H9 (cell line): ENCODE data around the gene ERAP2. TPM values are rescaled to one million over a fixed set of nuclear protein-coding genes. Genes with fewer than 3 reads are reported as not detected.

Source experiments
- DNase-seq: peaks from one replicate; pipeline ENCODE4 v3.0.0-alpha.2; 2017
- H2AFZ ChIP-seq: one replicate; pipeline ENCODE4 v1.6.1; 2013; ENCODE audit warnings: mild to moderate bottlenecking, low read length, control low read depth, moderate library complexity
- H2AK5ac ChIP-seq: 2 replicates; pipeline ENCODE4 v1.6.1; 2013; ENCODE audit warnings: low read length, control low read depth, mixed read lengths; ENCODE audit not compliant: insufficient read length
- H2BK120ac ChIP-seq: one replicate; pipeline ENCODE4 v1.6.1; 2013; ENCODE audit warnings: low read depth, mild to moderate bottlenecking, low read length, control low read depth, inconsistent platforms; ENCODE audit not compliant: poor library complexity, severe bottlenecking
- H2BK12ac ChIP-seq: 2 replicates; pipeline ENCODE4 v1.6.1; 2013; ENCODE audit warnings: low read length, control low read depth, mixed read lengths, low read depth; ENCODE audit not compliant: insufficient read length
- H2BK15ac ChIP-seq: 2 replicates; pipeline ENCODE4 v1.6.1; 2013; ENCODE audit warnings: low read depth, low read length, control low read depth
- H2BK20ac ChIP-seq: one replicate; pipeline ENCODE4 v1.6.1; 2013; ENCODE audit warnings: low read depth, mild to moderate bottlenecking, low read length, control low read depth, inconsistent platforms; ENCODE audit not compliant: poor library complexity, severe bottlenecking
- H2BK5ac ChIP-seq: 2 replicates; pipeline ENCODE4 v1.6.1; 2013; ENCODE audit warnings: low read length, control low read depth, mixed read lengths; ENCODE audit not compliant: insufficient read length
- H3K14ac ChIP-seq: 2 replicates; pipeline ENCODE4 v1.6.1; 2013; ENCODE audit warnings: low read length, control low read depth; ENCODE audit not compliant: insufficient read depth
- H3K18ac ChIP-seq: 2 replicates; pipeline ENCODE4 v1.6.1; 2013; ENCODE audit warnings: low read depth, mild to moderate bottlenecking, mixed read lengths, low read length, control low read depth; ENCODE audit not compliant: insufficient read length
- H3K23ac ChIP-seq: 2 replicates; pipeline ENCODE4 v1.6.1; 2013; ENCODE audit warnings: low read length, control low read depth, mixed read lengths, low read depth; ENCODE audit not compliant: insufficient read length
- H3K23me2 ChIP-seq: 2 replicates; pipeline ENCODE4 v1.6.1; 2013; ENCODE audit warnings: low read depth, mild to moderate bottlenecking, mixed read lengths, low read length, control low read depth; ENCODE audit not compliant: insufficient read length, poor library complexity, severe bottlenecking
- H3K27ac ChIP-seq: 2 replicates; pipeline ENCODE4 v1.5.1; 2013; ENCODE audit warnings: low read length, control low read depth, mixed read lengths, low read depth; ENCODE audit not compliant: insufficient read length
- H3K27me3 ChIP-seq: 2 replicates; pipeline ENCODE4 v1.6.1; 2013; ENCODE audit warnings: low read length, control low read depth, inconsistent platforms; ENCODE audit not compliant: insufficient read depth
- H3K4ac ChIP-seq: 2 replicates; pipeline ENCODE4 v1.6.1; 2013; ENCODE audit warnings: low read depth, mild to moderate bottlenecking, control low read depth, inconsistent platforms, low read length, moderate library complexity
- H3K4me1 ChIP-seq: 2 replicates; pipeline ENCODE4 v1.6.1; 2013; ENCODE audit warnings: low read length, control low read depth, inconsistent platforms; ENCODE audit not compliant: insufficient read depth
- H3K4me2 ChIP-seq: 2 replicates; pipeline ENCODE4 v1.6.1; 2013; ENCODE audit warnings: low read length, control low read depth, mixed read lengths; ENCODE audit not compliant: insufficient read length, insufficient read depth
- H3K56ac ChIP-seq: 2 replicates; pipeline ENCODE4 v1.6.1; 2013; ENCODE audit warnings: low read depth, mild to moderate bottlenecking, mixed read lengths, low read length, control low read depth; ENCODE audit not compliant: insufficient read length
- H3K79me1 ChIP-seq: 2 replicates; pipeline ENCODE4 v1.6.1; 2013; ENCODE audit warnings: low read depth, mild to moderate bottlenecking, moderate library complexity, low read length, control low read depth, inconsistent platforms; ENCODE audit not compliant: insufficient read depth, poor library complexity, severe bottlenecking
- H3K79me2 ChIP-seq: 2 replicates; pipeline ENCODE4 v1.6.1; 2013; ENCODE audit warnings: low read length, control low read depth, inconsistent platforms; ENCODE audit not compliant: insufficient read depth
- H3K9ac ChIP-seq: 2 replicates; pipeline ENCODE4 v1.6.1; 2013; ENCODE audit warnings: low read length, control low read depth, mixed read lengths; ENCODE audit not compliant: insufficient read length; ENCODE audit errors: extremely low read depth
- H3K9me3 ChIP-seq: one replicate; pipeline ENCODE4 v1.6.1; 2013; ENCODE audit warnings: low read depth, low read length, inconsistent platforms; ENCODE audit not compliant: control insufficient read depth
- H3T11ph ChIP-seq: one replicate; pipeline ENCODE4 v1.6.1; 2013; ENCODE audit warnings: mild to moderate bottlenecking, low read length, control low read depth, inconsistent platforms
- H4K20me1 ChIP-seq: one replicate; pipeline ENCODE4 v1.6.1; 2013; ENCODE audit not compliant: control insufficient read depth, insufficient read length, insufficient read depth
- H4K5ac ChIP-seq: 2 replicates; pipeline ENCODE4 v1.6.1; 2013; ENCODE audit warnings: low read depth, mild to moderate bottlenecking, mixed read lengths, low read length, control low read depth; ENCODE audit not compliant: insufficient read length
- H4K8ac ChIP-seq: replicated peaks from 2 replicates; pipeline ENCODE4 v1.6.1; 2013; ENCODE audit warnings: low read length, control low read depth, mixed read lengths, low read depth; ENCODE audit not compliant: insufficient read length
- H4K91ac ChIP-seq: 2 replicates; pipeline ENCODE4 v1.6.1; 2013; ENCODE audit warnings: low read depth, mild to moderate bottlenecking, moderate library complexity, mixed read lengths, low read length, control low read depth; ENCODE audit not compliant: insufficient read length
- H3K27ac Mint-ChIP-seq, 3 experiments: 2 replicates in 2 of 3; 3 replicates in 1 of 3; pipeline ENCODE4 v1.8.0; 2020 to 2021; ENCODE audit warnings: mixed read lengths in 3 of 3, mild to moderate bottlenecking in 1 of 3, moderate library complexity in 1 of 3
- H3K27me3 Mint-ChIP-seq: 2 replicates; pipeline ENCODE4 v1.8.0; 2021; ENCODE audit warnings: low read depth, mild to moderate bottlenecking, moderate library complexity, mixed read lengths
- H3K36me3 Mint-ChIP-seq, 3 experiments: 2 replicates in 2 of 3; 3 replicates in 1 of 3; pipeline ENCODE4 v1.8.0; 2020 to 2021; ENCODE audit warnings: low read depth in 3 of 3, mixed read lengths in 3 of 3; ENCODE audit not compliant: insufficient read depth in 1 of 3
- H3K4me1 Mint-ChIP-seq, 2 experiments: 2 replicates each; pipeline ENCODE4 v1.8.0; 2020; ENCODE audit warnings: mixed read lengths in 2 of 2
- H3K4me3 Mint-ChIP-seq, 2 experiments: 2 replicates in 1 of 2; 3 replicates in 1 of 2; pipeline ENCODE4 v1.8.0; 2020 to 2021; ENCODE audit warnings: mild to moderate bottlenecking in 2 of 2, mixed read lengths in 2 of 2, moderate library complexity in 1 of 2
- H3K9me3 Mint-ChIP-seq, 2 experiments: 2 replicates in 1 of 2; 3 replicates in 1 of 2; pipeline ENCODE4 v1.8.0; 2020; ENCODE audit warnings: mild to moderate bottlenecking in 2 of 2, mixed read lengths in 2 of 2, moderate library complexity in 1 of 2
- WGBS: extraction: QIAGEN DNeasy Blood & Tissue Kit; methylation state at CpG from one replicate; pipeline ENCODE4 v1.1.7; 2013; ENCODE audit warnings: missing lambda C conversion rate, low lambda C conversion rate, mixed read lengths; ENCODE audit not compliant: insufficient read length; ENCODE audit errors: extremely low coverage; 5-methylcytosine and 5-hydroxymethylcytosine counted together
- total RNA-seq: library from RNA; stranded (reverse); gene quantifications from 2 replicates; pipeline ENCODE4 v1.2.1, GENCODE V29; 2021
- TF ChIP-seq, protein P1 (sequence below): fragments of 200-600 bp; sonication (generic); conservative IDR thresholded peaks from 3 replicates; pipeline ENCODE4 v1.8.0; 2021; ENCODE audit warnings: antibody characterized with exemption, mild to moderate bottlenecking

The ERAP2 gene
- total RNA-seq, 1 experiment from 2014 or later: 0.09 TPM

DNA sequence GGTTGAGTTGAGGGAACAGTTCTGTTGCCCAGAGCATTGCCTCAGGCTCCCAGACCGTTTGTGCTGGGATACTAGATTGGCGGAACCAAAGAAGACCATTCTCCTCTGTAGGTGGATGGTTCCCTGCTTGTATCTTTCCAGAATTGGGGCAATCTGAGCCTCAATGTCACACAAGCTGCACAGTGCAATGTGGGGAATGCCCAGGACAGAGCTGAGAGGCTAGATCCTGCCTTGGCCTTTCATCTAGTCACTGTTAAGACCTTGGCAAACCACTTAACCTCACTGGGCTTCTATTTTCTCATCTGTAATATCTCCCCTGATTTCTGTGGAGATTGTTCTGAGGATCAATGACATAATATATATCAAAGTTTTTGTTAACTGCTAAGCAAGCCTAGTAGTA is 16.9 kb upstream of the ERAP2 start:
- H2BK12ac ChIP-seq: no peak overlapping the region
- no peaks in the 10 kb centered on the region for H3K23me2 ChIP-seq
- Mint-ChIP-seq H3K27ac (no peak overlapping the region), H3K4me3 (no peak overlapping the region), H3K4me1 (no peaks in the 10 kb centered on the region), H3K9me3 (no peaks in the 10 kb centered on the region), H3K27me3 (no peaks in the 10 kb centered on the region), H3K36me3 (no peaks in the 10 kb centered on the region)
- H3T11ph ChIP-seq: no peak overlapping the region
- H4K91ac ChIP-seq: no peak overlapping the region
- H3K27me3 ChIP-seq: no peaks in the 10 kb centered on the region
- no peak overlapping the region for H3K9ac ChIP-seq
- H4K5ac ChIP-seq: no peak overlapping the region
- no peaks in the 10 kb centered on the region for H4K20me1 ChIP-seq
- no peak for DNase-seq
- no peak overlapping the region for H3K14ac ChIP-seq
- H3K18ac ChIP-seq: no peak overlapping the region
- H3K27ac ChIP-seq: no peak overlapping the region
- H3K4me1 ChIP-seq: no peaks in the 10 kb centered on the region
- WGBS: no CpG with 5 or more reads among the region's 2 CpGs
- no peaks in the 10 kb centered on the region for H3K79me2 ChIP-seq
- no peak overlapping the region for H2BK5ac ChIP-seq
- no peaks in the 10 kb centered on the region for H3K9me3 ChIP-seq
- H3K79me1 ChIP-seq: no peaks in the 10 kb centered on the region
- no peak overlapping the region for H3K4me2 ChIP-seq
- no peak overlapping the region for H4K8ac ChIP-seq
- no peak overlapping the region for H2AFZ ChIP-seq
- H3K4ac ChIP-seq: no peak overlapping the region
- H3K23ac ChIP-seq: no peak overlapping the region
- TF ChIP-seq, protein P1, sequence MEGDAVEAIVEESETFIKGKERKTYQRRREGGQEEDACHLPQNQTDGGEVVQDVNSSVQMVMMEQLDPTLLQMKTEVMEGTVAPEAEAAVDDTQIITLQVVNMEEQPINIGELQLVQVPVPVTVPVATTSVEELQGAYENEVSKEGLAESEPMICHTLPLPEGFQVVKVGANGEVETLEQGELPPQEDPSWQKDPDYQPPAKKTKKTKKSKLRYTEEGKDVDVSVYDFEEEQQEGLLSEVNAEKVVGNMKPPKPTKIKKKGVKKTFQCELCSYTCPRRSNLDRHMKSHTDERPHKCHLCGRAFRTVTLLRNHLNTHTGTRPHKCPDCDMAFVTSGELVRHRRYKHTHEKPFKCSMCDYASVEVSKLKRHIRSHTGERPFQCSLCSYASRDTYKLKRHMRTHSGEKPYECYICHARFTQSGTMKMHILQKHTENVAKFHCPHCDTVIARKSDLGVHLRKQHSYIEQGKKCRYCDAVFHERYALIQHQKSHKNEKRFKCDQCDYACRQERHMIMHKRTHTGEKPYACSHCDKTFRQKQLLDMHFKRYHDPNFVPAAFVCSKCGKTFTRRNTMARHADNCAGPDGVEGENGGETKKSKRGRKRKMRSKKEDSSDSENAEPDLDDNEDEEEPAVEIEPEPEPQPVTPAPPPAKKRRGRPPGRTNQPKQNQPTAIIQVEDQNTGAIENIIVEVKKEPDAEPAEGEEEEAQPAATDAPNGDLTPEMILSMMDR: no peak
- no peak overlapping the region for H2BK20ac ChIP-seq
- H2BK120ac ChIP-seq: no peak overlapping the region
- no peak overlapping the region for H3K56ac ChIP-seq
- H2BK15ac ChIP-seq: no peak overlapping the region
- no peak overlapping the region for H2AK5ac ChIP-seq
